M059J (cell line): ENCODE data around the gene GRK5. TPM values are rescaled to one million over a fixed set of nuclear protein-coding genes. Genes with fewer than 3 reads are reported as not detected.

Source experiments
- DNase-seq: peaks from one replicate; pipeline ENCODE4 v3.0.0-alpha.2; 2012; ENCODE audit warnings: low read depth
- total RNA-seq: library from RNA; depleted of rRNA; stranded (reverse); fragments of >200 nt; shearing (Covaris generic); gene quantifications from 2 replicates; pipeline ENCODE4 v1.2.3, GENCODE V29; 2014

Gene GRK5
- total RNA-seq, 1 experiment from 2014 or later: 4.4 TPM

DNA sequence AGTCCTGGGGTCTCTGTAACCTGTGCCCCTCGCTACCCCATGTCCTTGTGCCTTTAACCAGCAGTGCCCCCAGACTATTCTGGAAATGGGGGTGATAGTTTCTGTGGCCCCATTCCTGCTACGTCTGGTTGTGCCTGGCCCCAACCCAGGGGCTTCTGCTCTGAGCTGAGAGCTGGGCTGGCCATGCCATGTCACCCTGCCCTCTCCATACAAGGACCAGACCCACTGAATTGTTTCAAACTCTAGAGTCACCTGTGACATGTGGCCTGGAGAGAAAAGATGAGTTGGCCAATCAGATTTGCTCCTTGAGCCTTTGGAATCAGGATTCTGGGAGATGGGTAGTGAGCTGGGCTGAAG is 108.6 kb downstream of the GRK5 start:
- DNase-seq: no peak

DNA sequence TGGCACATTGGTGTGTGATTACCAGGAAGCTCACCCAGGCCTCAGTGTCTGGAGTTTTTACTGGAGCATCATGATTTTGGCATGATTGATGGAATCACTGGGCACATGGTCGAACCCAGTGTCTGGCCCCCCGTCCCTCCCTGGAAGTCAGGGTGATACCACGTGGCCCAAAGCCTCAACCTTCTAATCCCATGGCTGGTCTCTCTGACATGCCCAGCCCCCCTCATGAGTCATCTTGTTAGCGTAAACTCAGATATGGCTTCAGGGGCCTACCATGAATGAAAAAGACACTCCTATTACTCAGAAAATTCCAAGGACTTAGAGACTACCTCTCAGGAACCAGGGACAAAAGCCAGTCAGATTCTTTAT is 109.3 kb downstream of the GRK5 start:
- DNase-seq: peak; percentile 96

DNA sequence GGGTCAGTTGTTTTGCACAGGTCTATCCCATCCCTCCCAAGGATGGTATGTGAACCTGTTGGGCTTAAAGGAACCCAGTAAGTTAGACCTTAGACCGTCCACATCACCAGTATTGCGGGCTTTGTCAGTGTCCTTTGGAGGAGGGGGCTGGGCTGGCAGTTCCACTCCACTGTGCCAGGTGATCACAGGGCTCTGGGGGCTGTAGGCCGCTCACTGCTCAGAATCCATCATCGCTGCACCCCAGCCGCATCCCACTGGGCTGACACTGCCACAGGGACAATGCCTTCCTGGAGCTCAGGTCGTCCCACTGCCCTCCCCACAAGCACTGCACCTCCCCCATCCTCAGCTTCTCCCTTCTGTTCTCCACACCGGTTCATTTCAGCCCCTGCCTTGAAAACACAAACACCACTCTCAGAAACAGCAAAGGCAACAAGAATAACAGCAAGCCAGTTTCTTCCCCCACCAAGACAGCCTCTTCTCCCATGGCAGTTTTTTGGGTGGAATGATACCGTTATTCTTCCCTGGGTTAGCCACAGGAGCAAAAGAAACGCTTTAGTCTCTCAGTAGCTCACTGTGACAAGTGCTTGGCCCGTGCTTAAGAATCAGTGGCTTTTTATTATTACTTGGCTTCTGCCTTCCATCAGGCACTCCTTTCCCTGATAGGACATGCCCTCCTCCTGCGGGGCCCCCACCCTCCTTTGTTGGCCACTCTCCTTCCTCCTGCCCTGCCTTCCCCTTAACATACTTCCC is 111.2 kb downstream of the GRK5 start:
- DNase-seq: no peak

DNA sequence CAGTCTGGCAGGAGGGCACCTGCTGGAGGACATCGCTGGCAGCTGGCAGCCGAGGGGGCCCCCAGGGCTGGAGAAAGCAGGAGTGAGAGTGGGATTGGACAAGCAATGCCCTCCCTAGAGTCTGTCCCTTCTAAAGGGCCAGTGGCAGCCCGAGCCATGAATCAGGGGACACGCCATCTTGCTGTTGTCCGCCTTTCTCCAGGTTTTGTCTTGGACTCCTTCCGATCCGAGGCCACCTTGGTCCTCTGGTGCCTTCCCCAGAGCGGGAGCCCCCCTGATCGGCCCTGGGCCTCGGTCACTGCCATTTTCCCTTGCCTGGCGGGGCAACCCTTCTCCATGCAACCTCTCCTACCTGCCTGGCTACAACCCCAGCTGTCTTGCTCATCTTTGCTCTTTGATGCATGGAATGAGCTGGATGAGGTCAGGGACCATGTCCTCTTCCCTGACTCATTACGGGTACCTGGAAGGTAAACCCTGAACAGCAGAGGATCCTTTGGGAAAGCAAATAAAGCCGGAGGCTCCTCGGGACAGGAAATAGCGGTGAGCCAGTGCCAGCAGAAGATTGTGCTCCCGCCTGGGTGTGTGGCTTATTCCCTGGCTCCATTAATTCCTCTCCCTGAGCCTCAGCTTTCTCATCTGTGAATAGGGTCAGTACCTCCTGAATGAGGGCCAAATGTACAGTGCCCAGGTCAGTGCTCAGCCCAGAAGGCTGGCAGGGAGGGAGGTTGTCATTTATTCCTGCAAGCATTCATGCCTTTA is 112.0 kb downstream of the GRK5 start:
- no peak for DNase-seq

DNA sequence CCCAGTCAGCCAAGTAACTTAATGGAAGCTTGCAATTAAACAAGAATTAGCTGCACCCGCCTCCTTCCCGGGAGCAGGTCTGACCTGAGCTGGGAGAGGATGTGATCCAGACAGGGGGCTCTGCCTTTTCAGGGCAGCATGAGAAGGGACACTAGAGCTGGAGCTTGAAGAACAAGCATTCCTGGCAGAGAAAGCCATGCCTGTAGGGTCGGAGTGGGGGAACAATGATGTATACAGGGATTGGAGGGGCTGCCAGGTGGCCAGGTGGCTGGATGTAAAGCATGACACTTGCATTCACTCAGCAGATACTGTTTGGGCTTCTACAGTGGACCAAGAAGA is 112.5 kb downstream of the GRK5 start:
- no peak for DNase-seq

DNA sequence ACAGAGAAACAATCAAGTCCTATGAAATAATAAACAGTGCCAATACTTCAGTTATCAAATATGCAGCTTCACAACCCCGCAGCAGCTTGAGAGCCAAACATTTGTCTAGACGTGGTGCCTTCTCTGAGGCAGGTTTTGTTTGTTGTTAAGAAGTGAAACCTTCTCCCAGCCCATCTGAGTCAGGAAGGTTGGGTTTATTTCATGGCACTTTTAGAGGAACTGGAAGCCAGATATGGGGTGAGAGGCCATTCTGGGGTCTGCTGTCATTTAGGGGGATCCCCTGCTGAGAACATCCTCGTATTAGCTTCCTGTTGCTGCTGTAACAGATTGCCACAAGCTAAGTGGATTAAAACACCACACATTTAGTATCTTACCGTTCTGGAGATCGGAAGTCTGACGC is 113.6 kb downstream of the GRK5 start:
- no peak for DNase-seq

DNA sequence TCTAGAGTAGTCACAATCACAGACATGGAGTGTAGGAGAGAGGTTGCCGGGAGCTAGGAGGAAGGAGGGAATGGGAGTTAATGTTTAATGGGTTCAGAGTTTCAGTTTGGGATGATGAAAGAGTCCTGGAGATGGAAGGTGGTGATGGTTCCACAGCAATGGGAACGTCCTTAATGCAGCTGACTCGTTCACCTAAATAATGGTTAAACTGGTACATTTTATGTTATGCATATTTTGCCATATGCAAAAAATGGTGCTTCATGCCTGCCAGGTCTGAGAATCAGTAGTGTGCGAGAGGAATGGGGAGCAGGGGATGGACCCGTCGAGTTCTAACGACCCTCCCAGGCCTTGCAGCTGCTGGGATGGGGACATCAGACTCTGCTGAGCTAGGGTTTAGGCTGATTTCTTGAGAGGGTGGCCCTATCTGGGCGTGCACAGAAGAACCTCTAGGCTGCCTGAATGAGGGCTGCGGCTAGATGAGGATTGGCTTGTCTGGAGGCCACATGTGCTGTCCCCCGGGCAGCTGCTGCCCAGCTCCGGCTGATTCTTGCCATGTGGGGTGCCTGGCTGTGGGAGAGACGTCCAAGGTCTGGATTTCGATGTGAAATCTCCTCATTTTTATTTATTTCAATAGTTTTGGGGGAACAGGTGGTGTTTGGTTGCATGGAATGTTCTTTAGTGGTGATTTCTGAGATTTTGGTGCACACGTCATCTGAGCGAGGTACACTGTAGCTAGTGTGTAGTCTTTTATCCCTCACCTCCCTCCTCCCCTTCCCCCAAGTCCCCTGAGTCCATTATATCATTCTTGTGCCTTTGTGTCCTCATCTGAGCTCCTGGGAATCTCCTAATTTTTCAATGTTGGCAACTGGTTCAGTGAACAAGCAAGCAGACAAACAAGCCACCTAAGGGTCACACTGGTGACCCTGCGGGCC is 116.0 kb downstream of the GRK5 start:
- no peak for DNase-seq

DNA sequence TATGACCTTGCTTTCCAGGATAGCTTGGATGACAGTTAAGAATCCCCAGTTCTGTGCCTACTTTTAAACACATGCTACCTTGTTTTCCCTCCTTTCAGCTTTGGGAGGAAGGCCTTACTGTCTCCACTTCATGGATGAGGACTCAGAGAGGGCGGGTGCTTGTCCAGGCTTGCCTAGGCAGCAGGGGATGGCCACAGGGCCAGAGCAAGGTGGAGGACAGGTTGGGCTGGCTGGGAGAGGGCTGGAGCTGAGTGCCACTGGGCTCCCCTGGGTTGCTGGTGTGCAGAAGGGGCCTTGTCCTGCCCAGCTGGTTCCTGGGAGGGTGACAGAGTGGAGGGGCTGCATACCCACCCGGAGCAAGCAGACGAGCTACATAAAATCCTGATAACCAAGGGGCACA is 117.8 kb downstream of the GRK5 start:
- DNase-seq: no peak

DNA sequence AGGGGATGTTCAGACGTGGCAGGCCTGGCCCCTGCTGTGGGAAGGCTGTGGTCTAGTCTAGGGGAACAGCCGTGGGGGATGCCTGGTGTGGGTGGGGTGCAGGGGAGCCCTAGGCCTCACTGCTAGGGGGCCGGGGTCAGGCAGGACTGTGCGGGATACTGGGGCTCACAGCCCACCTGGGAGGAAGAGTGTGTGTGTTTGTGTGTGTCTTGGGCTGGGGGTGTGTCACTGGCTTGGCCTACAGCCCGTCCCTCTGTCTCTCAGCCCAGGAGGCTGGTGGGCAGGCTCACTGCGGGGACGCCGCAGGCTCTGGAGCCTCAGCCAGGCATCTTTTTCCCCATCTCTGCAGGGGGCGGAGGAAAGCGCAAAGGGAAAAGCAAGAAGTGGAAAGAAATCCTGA is 118.8 kb downstream of the GRK5 start:
- no peak for DNase-seq

DNA sequence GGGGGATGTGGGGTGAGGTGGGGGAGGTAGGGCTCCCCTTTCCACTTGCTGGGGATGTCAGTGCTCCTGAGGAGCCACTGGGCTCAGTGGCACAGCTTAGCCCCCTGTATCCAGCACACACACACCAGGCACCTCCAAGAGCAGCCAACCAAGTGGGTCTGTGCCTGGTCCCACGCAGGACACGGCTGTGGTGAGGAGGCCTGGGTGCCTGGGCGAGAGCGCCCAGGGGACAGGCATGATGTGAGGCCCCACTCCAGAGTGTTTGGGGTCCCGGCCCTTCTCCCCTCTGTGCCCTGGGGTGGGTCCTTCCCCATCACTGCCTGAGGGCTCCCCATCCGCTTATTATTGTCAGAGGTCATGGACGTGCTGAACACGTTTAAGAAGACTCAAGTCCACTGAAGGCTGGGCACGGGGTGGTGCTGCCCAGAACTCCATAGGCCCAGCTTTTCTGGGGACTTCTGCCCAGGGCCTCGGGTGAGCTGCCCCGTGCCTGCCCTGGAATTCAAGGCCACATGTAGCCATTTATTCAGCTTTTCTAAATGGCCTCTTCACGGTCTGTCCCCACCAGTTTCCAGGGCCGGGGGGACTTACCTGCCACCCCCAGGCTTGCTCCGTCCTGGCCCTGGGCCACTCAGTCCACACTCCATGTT is 119.8 kb downstream of the GRK5 start:
- DNase-seq: no peak

DNA sequence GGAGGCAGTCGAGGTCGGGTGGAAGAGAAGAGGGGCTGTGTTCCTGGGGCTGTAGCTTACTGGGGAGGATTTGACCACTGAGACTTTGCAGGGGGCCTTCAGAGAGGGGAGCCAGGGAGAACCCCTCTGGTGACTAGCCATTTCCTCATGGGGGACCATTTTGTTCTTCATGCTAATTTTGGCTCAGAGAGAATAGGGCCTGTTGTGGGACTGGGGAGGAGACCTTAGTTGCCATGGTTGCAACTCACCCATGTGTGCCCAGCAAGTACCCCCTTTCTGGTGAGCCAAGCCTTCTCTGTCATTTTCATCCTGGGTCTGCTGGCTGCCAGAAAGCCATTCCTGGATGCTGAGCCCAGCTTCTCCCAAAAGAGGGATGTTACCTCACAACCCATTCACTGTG is 120.9 kb downstream of the GRK5 start:
- DNase-seq: no peak

DNA sequence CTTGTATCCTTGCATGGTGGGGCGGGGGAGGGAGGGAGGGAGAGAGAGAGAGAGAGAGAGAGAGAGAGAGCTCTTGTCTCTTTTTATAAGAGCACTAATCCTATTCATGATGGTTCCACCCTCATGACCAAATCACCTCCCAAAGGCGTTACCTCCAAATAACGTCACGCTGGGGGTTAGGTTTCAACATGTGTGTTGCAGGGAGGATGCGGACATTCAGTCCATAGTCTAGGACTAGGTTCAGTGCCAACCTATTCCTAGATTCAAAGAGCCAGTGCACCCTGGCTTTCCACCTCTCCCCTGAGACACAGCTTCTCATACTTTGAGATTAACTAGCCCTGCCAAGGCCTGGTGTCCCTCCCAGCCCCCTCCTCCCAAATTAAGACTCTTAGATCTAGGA is 123.0 kb downstream of the GRK5 start:
- no peak for DNase-seq

DNA sequence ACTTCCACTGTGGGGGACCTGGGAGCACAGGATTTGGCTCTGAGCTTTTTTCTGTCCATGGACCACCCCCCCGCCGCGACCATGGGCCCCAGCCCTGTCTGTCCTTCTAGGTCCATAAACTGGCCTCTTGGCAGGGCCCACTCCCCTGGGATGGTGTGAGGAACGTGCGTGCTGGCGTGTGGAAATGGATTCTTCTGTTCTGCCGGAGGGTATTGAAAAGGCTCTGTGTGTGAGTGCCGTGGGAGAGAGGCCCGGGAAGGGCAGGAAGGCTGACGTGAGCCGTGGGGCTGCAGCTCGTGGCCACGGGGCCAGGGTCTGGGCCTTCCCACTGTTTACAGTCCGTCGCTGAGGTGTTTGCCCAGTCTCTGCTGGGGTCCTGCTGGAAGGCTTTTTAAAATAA is 123.7 kb downstream of the GRK5 start:
- DNase-seq: no peak

DNA sequence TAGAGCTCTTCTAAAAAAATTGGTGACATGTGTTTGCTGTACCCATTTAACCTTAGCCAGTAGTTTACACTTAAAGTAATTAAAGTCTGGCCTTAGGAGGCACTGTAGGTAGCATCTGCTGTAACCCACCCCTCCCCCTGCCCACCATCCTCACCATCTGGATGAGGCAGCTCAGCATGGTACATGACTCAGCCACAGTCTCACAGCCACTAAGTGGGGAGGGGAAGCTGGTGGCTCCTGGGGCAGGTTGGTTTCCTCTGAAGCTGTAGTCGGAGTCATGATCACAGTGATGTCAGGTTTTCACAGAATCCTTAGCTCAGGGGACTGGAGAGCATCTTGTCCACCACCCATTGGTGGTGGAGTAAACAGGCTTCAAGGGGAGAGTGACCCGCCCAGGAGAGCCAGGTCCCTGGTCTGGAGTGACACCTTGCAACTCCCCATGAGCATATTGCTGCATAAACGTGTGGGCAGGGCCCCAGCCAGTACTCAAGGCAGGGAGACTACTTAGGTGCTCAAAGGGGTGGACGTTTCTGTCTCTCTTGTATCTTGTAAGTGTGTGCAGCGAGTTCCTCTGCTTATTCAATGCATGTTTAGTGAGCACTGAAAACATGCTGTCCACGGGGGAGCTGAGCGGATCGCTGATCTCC is 125.9 kb downstream of the GRK5 start:
- peak; percentile 58 for DNase-seq

DNA sequence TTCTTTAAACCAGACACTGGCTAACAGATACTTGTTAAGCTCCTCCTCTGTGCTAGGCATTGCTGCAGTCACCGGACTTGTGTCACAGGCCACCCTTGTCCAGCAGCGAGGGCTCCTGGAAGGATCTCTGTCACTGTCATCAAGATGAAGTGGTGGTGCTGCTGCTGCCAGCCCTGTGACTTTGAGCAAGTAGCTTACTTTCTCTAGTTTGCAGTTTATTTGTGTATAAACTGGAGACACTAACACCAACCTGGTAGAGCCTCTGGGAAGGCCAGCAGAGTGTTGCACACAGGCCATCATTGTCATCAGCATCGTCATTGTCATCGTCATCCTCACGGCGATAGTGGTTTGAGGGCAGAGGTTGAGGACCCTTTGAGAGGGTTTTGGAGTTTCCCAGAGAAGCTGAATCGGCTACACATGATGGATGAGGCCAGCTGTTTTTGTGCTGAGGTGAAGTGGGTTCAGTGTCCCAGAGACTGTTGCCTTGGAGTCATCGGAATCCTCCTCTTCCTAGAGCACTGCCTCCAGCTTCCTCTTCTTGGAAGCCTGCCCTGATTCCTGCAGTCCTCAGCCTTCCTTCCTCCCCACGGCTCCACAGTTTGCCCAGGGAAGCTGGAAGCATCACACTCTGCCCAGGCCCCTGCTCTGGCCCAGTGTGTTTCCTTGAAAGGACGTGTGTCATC is 128.4 kb downstream of the GRK5 start:
- DNase-seq: no peak

DNA sequence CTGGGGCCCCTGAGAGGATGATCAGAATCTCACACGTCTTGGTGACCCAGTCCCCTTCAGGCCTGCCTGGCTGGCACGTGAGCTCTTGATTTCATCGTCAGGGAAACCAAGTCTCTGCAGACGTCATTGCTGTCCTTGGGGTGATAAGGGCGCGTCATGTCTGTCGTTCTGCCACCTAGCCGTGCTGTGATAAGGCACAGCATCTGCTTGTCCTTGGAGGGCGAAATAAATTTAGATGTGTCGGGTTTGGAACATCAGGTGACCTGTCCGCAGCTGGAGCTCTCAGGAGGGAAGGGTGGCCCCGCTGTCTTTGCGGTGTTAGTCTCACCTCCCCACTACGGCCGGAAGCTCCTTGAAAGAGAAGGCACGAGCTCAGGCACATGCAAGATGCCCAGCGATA is 129.2 kb downstream of the GRK5 start:
- no peak for DNase-seq

DNA sequence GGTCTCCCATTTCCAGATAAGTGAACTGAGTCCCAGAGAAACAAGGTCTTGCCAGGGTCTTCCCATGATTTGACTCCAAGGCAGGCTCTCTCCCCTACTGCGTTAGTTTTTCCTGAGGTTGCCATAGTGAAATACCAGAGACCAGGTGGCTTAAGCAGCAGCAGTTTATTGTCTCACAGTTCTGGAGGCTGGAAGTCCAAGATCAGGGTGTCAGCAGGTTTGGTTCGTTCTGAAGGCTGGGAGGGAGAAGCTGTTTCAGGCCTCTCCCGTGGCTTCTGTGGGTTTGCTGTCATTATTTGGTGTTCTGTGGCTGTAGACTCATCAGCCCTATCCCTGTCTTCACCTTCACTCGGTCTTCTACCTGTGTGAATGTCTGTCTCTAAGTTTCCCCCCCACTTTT is 129.9 kb downstream of the GRK5 start:
- DNase-seq: no peak

DNA sequence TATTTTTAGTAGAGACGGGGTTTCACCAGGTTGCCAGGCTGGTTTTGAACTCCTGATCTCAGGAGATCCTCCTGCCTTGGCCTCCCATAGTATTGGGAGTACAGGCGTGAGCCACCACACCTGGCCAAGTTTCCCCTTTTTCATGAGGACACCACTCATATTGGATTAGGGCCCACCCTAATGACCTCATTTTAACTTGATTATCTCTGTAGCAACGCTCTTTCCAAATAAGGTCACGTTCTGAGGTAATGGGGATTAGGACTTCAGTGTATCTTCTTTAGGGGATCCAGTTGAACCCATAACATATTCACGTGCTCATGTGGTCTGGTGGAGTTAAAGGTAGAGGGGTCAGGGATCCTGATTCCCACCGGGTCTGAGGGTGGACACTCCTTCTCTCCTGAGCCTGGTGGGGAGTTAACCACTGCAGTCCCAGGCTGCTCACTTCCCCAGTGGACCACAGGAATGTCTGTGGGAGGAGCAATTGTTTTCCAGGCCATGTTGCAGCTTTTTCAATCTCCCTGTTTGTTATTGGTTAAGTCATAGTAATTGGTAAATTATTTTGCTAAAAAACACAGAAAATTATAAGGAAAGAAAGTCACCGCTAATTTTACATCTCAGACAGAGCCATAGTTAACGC is 130.5 kb downstream of the GRK5 start:
- DNase-seq: peak; percentile 59

DNA sequence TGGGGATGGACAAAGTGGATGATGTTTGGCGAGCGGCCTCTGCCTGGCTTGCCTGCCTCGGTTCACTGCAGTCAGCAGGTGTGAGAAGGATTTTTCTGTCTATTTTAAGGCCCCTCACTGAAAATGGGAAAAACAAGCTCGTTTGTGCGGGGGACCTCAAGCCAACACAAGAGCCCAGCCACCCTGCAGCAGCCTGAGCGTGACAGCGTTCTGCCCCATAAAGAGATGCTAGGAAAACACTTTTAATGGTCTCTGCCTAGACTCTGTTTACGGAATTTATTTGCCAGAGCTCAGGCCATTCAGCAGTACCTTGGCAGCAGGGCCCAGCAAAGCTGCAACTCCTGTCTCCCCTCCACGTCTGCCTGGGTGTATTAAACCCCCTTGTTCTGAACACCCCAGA is 131.7 kb downstream of the GRK5 start:
- DNase-seq: no peak

DNA sequence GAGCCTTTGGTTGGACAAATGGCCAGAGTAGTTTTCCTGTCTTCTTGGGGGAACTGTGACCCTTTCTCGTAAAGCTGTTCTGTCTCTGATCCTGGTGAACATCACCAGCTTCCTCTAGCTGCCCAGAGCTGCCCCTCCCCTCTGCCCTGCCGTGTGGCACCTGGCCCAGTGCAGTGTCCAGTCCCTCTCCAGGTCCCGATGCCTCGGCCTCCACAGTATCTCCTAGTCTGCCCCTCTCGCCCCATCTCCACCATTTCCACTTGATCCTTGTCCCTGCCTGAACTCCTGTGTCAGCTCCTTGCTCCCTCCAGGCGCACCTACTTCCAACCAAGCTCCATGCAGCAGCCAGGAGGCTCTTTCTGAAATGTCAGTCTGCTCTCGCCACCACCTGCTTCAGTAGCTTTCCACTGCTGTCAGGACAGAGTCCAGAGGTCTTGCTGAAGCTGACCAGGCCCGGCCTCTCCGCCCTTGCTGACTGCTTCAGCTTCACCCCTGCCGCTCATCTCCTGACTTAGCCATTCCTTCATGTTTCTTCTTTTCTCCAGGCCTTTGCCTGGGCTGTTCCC is 133.6 kb downstream of the GRK5 start:
- DNase-seq: no peak
